ENCODE measurements around the gene TMIGD3.
A peak's percentile ranks its signal among the peaks of the same experiment; 100 is the strongest.
"Not testable (repeated sequence)": the region's sequence is repeated elsewhere in the genome, so short reads cannot be mapped to it uniquely, and the experiment has no call there.

The TMIGD3 gene

DNA sequence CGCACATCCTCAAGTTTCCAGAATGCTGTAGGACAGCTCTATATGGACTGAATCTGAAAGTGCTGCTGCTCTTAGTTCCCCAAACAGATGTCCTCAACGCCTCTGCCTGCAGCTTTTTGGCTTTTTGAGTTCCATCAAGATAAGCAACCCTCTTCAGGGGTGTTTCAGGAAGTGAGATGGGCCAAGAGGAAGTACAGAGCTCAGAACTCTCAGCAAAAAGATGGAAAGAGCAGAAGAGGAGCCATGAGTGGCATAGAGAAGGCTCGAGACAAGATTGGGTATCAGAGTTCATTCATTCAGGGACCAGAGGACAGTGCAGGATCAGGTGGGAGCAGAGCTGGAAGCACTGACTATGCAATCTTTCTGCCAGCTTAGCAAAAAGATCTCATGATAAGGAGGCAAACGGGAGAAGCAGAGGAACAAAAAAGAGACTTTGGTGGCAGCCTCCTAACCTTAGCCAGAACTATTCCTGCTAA, at the start of gene TMIGD3, which contains the start of gene ADORA3:
Gene TMIGD3 (minus strand): TSS at position 49 of the 476 bp plus-strand sequence. CDS start 279 bp downstream, outside the sequence.
Gene ADORA3 (minus strand): TSS at position 49 of the 476 bp plus-strand sequence. CDS start 279 bp downstream, outside the sequence.
- DNase-seq = no peak

DNA sequence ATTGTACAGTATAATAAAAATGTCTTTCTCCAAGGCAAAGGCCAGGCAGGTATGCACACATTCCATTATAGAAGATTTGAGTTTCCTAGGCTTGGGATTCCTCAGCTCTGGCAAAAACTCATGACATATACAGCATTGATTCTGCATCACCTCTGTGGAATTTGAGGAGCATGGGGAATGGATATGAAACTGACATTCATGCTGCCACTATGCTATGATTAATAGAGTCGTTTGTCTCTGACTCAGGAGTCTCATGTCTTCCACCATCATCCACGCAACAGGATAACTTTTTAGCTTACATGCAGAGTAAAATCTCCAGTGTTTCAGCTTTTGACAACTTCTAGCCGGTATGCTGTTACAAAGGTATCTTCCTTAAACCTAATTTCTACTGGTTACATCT, 49.8 kb upstream of the TMIGD3 start:
- no peak for DNase-seq

DNA sequence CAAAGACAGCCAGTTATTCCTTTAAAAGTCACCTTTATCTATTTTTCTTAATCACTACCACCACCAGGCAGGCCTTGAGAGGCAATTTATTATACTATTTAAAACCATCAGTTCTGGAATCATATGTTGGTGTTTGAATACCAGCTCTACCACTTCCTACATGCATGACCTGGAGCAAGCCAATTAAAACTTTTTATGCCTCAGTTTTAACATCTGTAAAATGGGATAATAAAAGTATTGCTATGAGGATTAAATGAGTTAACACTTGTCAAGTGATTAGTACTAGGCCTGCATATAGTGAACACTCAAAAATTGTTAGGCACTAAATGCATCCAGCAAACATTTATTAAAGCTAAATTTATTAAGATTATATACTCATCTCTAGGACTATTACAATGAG, 49.2 kb upstream of the TMIGD3 start:
- no peak for DNase-seq

DNA sequence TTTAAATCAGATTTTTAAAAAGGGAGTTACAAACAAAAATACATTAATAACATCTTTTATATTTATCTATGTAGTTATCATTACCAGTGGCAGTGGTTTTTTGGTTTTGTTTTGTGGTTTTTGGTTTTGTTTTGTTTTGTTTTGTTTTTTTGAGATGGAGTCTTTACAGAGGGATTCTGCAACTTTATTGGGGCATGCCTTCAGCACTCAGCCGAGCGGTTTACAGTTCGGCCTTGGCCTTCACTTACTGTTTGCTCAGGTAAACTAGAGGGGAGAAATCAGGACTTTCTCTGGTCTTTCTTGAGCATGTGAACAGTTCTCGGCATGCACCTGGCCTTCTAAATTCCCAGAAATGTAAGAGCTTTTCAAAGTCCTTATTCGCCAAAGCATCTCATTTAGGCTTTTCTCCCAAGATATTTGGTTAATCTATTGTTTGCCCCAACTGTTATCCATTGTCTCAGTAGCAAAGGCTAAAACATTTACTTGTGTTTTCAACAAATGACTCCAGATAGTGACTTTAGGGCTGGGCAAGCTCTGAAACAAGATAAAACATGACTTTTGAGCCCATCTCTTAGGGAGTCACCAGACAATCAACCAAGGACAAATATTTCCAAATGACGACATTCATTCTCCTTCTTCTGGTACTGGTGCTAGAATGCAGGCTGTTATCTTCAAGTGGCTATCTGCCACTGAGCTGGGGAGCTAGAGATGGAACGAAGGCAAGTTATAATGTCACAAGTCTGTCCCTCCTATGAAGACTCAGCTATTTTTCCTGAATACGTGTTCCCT, 48.4 kb upstream of the TMIGD3 start:
- DNase-seq = no peak

DNA sequence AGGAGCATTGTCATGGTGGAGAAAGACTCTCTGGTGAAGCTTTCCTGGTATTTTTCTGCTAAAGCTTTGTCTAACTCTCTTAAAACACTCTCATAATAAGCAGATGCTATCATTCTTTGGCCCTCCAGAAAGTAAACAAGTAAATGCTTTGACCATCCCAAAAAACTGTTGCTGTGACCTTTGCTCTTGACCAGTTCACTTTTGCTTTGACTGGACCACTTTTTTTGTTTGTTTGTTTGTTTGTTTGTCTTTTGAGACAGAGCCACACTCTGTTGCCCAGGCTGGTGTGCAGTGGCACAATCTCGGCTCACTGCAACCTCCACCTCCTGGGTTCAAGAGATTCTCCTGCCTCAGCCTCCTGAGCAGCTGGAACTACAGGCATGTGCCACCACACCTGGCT, 44.4 kb upstream of the TMIGD3 start:
- DNase-seq = not testable (repeated sequence)

DNA sequence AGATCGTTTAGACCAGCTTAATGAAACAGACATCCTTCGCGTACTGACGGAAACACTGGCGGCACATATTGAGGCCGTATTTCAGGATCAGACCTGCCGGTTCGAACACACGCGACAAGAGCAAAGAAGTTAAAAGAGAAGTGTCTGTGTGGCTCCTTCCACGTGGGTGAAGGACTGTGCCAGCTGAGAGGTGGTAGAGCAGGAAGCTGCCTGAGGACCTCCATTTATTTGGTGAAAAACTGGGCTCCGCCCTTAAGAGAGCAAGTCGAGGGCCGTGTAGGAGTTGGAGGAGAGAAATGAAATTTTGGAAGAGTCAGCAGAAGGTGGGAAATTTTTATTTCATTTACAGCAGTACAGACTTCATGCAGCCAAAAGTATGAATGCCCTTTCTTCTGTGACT, 38.8 kb upstream of the TMIGD3 start:
- DNase-seq = no peak

DNA sequence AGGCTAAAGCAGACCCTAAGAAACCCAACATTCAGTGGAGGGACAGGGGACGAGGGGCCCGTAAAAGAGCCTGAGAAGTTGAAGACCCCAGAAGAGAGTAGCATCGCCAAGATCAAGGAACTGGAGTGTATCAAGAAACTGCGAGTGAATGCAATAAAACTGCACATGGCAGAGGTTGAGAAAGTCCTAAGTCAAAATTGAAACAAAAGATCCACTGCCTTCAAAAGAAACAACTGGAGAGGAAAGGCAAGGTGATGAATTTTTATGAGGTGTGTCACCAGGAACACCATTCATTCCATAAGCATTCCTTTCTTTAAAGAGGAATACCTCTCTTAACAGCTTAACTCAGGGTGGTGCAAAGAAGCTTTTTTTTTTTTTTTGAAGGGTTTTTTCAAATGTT, 38.3 kb upstream of the TMIGD3 start:
- DNase-seq = no peak

DNA sequence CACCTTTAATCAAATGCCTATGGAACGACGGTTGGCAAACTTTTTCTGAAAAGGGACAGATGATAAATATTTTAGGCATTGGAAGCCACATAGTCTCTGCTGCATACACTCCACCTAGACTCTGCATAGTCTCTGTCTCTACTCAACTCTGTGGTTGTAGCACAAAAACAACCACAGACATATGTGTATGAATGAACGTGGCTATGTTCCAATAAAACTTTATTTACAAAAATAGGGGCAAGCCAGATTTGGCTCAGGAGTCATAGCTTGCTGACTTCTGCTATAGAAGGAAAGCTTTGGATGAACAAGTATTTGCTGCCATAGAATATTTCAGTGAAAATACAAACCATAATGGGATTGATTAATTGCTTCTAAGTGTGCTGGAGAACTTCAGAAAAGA, 37.5 kb upstream of the TMIGD3 start:
- no peak for DNase-seq

DNA sequence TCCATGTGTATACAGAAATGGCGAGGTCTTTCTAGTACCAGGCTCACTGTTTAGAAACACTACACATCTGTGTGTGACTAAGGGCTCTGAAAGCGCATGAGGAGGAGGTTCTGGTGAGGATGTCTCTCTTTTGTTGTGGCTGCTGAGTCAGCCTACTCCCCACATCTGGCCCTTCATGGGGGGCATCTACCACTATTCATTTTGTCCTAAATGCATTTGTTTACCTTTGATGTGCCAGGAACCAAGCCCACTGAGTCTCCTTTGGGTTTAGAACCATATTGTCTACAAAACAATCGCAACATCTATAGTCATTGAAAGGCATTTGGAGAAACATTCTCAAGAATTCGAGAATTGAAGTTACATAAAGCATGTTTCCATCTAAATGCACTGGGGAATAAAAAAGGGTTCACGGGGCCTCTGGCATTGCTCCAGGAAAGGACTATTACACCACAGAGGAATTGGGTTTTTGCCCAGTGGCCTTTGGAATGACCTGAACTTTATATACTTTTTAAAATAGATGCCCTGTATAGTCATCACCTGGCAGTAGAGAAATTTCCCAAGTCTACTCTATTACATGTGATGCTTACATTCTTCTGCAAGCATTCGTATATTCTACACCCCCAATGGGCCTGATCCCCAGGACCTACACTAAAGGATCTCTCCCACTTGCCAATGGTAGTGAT, 35.1 kb upstream of the TMIGD3 start:
- no peak for DNase-seq

DNA sequence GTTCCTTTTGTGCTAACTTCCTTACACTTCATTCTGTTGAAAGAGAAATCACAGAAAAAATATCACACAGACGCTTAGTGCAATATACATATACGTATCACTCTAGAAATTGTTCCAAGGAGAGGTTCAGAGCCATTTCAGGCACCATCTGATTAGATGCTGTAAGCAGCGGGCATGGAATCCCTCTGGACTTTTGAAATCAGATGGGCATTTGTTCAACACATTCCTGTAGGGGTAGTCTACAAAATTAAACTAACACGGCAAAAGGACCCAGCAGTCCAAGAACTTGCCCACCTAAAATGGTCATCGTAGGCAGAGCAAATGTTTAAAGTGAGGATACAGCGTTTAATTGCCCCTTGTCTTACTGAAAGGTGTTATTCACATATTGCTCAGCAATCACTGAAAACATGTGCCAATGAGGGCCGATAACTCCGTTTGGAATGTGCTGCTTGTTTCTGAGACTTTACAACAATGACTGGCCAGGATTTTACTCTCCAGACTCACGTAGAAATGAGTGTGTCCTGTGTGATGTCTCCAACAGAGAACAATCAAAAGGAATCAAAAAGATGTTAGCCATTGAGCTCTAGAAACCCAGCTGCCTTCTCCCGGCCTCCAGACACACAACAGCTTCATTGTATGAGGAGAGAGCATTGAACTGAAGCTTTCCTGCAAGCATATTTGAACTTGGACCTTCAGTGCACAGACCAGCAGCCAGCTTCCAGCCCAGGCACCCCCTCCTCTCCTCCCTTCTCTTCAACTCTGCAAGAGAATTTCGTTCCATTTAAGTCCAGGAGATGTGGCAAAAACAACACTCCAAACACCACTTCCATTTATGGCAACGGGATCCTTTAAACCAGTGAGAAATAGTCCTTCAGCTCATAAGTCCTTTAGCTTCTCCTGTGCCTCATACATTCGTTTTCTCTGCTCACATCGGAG, 32.1 kb upstream of the TMIGD3 start:
- no peak for DNase-seq

DNA sequence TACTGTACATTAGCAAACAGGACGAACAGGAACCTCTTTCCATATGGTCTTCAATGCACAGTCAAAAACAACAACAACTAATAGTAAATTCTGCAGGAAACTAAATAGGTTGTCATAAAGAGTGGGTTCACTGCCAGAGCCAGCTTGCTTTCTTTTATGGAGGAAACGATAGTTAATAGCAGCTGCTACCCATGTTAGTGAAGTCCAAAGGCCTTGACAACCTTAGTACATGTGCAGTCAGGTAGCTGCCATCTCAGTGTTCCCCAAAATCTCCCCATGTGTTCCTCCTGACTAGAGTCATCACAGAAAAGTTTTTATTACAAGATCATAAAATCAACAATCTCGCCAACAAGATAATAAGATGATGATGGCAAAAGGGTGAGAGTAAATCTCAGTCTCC, 16.6 kb upstream of the TMIGD3 start:
- no peak for DNase-seq

DNA sequence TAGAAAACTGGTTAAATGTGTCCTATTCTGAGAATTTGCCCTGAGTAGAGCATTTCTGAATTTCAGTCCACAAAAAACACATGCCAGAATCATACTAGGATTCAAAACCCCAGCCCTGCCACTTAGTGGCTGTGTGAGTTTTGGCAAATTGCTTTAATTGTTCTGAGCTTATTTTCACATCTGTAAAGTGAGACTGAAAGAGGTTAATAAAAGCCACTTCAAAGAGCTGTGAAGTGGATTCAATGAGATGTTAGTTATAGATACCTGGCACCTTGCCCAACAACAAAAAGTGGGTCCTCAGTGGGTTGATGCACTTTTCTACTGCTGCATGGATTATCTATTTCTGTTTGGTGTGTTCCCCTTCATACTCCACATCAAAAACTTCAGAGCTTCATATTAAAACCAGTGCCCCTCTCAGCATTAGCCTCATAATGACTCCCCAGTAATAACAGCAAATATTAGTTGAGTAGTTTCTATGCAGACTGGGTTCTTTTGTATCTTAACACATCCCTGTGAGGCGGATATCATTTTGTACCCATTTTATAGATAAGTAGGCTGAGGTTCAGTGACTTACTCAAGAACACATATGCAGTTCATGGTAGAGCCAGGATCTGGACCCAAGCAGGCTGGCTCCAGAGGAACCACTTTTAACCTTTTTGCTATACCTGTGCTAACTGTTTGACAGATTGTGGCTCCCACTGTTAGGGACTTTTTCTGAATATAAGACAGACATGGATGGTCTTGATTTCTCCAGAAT, 14.2 kb upstream of the TMIGD3 start:
- DNase-seq = no peak

DNA sequence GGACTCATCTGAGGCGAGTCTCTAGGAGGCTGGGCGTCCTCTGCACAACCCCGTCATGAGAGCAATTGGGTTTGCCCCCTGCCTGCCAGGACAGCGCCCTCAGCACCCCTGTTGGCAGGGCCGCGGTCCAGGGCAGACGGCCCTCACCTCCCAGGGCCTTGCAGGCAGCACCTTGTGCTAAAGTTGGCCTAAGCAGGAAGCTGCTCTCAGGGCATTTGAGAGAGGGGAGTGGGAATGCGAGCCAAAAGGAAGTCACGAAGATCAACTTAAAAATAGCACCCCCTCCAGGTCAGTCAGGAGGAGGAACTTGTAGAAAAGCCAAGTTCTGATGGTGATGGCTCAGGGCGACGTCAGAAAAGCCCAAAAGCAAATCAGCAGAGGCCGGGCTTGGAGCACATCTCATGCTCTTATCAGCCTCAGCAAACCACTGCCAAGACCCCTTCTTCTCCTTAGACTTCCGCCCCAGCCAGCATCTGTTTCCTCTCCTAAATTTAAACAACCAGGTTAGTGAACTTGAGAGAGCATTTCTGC, 12.6 kb upstream of the TMIGD3 start:
- DNase-seq = peak; percentile 58

DNA sequence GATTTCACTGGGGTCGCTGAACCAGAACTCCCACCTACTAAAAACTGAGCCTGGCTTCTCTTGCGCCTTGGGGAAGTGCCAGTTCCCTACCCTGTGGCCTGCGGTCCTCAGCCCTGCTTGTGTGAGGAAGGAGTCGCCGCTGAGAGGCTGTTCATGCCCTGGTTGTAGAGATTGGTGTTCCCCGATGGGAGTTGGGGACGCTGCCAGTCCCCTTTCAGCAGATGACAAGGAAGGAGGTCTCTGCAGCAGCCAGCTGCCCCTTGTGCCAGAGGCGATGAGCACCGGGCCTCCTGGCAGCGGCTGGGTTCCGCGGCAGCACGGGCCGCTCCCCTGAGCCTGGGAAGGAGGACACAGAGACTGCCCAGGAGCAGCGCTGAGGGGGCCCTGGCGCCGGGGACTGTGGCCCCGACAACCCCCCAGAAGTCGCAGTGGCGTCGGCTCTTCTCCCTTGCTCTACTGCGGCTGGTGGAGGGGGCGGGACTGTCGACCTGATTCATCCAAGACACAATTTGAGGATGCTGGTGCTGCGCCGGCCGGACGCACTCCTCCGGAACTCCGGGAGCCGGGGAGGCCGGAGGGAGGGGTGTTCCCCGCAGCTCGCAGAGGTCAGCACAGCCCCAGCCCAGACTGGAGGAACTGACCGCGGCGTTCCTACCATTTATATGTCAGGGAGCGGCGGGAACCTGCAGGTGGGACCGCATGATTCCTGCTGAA, 12.0 kb upstream of the TMIGD3 start:
- DNase-seq = peak; percentile 64

DNA sequence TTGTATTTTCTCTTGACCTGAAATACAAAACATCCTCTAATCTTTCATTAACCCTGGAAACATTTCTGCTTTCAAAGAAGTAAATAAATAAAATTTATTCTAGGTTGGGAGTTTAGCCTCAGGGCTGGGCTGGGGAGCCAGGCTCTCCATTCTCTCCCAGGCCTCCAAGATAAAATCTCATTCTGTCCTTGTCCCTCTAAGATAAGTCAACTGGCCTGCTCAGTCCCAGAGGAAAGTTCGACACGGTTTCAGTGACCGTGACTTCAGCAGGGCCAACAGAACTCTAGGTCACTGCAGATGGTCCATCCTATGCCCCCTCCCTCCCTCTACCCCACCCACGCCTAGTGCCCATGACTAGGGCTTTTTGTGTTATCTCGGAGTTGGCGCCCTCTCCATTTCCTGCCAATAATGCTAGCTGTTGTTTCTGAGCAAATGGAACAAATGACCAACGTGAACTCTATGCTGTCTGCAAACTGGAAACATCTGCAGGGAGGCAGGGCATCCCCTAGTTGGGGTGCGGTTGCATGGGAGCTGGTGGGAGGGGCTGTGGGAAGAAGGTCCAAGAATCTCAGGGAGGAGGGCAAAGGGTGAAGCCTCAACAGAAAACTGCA, 10.1 kb upstream of the TMIGD3 start:
- DNase-seq = no peak

DNA sequence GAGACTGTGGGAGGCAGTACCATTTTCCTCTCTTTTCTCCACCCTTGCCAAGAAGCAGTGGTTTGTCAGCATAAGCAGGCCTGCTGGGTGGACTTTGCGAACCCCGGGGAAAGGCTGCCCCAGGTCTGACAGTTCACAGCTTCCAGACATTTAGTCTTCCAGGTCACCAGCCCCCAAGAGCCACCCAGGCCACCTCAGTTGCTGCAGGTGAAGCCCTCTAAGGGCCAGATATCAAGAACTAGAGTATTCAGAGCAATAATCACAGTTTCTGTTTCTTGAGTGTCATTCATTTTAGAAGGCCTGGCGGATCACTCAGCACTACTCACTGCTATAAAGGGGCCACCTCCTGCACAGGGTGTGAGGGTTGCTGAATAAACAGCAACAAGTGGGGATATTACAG, 9.5 kb upstream of the TMIGD3 start:
- DNase-seq = no peak

DNA sequence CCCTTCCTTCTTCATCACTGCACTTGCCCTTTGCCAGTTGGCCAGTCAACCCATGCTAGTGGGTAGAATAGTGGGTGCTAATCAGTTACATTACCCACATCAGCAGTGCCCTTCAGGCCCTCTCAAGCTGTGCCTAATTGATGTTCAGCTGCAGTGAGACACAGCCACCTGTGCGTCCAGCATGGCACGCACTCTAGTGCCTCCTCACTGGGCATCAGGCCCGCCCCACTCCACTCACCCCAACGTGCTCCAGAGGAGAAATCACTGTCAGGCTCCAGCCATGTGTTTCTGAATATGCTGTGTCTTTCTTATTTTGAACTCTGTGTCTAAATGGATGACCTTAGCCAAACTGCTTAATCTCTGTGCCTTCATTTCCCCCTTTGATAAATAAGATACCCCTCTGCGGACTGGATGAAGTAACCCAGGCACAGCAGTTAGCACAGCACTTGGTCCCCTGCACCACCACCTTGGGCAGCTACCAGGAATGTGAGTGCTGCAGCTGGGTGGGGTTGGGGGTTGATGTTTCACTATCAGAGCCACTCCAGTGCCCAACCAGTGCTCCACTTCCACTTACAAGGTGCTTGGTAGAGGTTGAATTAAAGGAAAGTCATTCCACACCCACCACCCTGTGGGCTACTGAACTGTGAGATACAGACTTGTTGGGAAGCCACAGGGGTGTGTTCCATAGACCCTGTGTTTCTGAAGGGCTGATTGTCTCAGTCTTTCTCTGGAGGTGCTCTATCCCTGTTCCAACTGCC, 8.9 kb upstream of the TMIGD3 start:
- no peak for DNase-seq

DNA sequence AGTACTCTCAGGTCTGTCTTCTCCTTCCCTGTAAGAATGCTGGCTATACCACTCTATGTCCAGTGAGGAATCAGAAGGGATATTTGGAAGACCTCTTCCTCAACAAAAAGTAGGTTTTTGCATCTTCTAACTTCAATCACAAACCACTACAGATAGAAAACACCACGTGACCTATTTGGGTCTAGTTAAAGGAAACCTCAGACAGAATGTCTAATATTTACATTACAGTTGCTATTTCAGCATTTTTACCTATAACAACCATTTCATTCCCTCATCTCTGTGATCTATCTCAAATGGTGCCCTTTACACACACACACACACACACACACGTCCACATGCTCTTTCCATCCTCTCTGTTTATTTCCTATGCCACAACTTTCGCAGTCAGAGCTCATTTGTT, 7.9 kb upstream of the TMIGD3 start:
- DNase-seq = no peak

DNA sequence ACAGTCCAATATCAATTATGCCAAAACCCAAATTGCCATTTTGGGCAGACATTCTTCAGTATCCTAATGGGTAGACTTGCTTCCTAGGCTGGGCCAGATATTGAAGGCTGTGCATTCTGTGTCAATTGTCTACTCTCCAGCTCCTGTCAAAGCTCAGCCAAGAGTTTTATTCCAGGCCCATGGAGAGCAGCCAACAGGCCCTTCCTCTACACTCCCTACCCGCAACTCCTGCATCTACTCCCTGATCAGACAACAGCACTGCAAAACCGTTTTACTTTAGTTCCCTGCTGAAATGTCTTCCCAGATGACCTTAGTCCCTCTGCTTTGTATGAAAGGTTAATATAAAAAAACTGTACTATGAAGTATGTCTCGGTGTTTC, 6.6 kb upstream of the TMIGD3 start:
- DNase-seq = no peak
